ENCODE results near the gene HSP90AA1. TPM values are rescaled to one million over a fixed set of nuclear protein-coding genes. Genes with fewer than 3 reads are reported as not detected.

The HSP90AA1 gene
- total RNA-seq, 2 experiments from 2014 or later, result 451 to 462 TPM

- no peaks in the 10 kb centered on the region for H3K27me3 ChIP-seq (ENCODE audit: control insufficient read depth in 1 of 2, insufficient read depth in 2 of 2, low read length in 2 of 2)
- H3K27ac ChIP-seq (ENCODE audit: low read depth in 1 of 2, low read length in 2 of 2), result no peak overlapping the region
- H3K9me3 ChIP-seq (ENCODE audit: control insufficient read depth in 1 of 2, insufficient read depth in 1 of 2, low read length in 2 of 2), result no peaks in the 10 kb centered on the region
- no peaks in the 10 kb centered on the region for H3K4me1 ChIP-seq (ENCODE audit: insufficient read depth, low read length)
- no peaks in the 10 kb centered on the region for H3K9me3 Mint-ChIP-seq
- no peak overlapping the region for H3K4me3 ChIP-seq (ENCODE audit: low read length)
- DNase-seq (no peak), ATAC-seq (ENCODE audit: poor library complexity) (no peak)
- CTCF ChIA-PET, result no interaction called here
- H3K36me3 ChIP-seq (ENCODE audit: insufficient read depth, low read length), result peaks cover 94% of the 10 kb centered on the region
- POLR2A ChIA-PET, result no interaction called here
- no peaks in the 10 kb centered on the region for H3K4me1 Mint-ChIP-seq (ENCODE audit: low read depth)
- H3K4me3 Mint-ChIP-seq, result no peak overlapping the region
- H3K36me3 Mint-ChIP-seq (ENCODE audit: low read depth), result peaks cover 89% of the 10 kb centered on the region
- no peak for TF ChIP-seq CTCF (IDR thresholded peaks at IDR 0.05)
- no peaks in the 10 kb centered on the region for H3K27me3 Mint-ChIP-seq
- no peak overlapping the region for H3K27ac Mint-ChIP-seq
- intact Hi-C loops (cut with DNase I, micrococcal nuclease), result loop anchor here in 1 of 2 experiments (10.0 kb wide), 1 partner anchor 52 kb away; the partner anchor contains the start of gene HSP90AA1
Measured at GRCh38 chr14:102033241-102033640, 53.6 kb downstream of the HSP90AA1 start.

Other genes with a start within 250 kb of the HSP90AA1 start
- 100 to 1,000 TPM; 286 to 293 TPM for gene DYNC1H1, start 122.5 kb downstream of the HSP90AA1 start, total RNA-seq
- gene WDR20, start 52.9 kb upstream of the HSP90AA1 start, total RNA-seq, result 10 to 100 TPM; 40.1 to 41.2 TPM
- gene MOK, start 218.1 kb upstream of the HSP90AA1 start, total RNA-seq, result 1 to 10 TPM; 2.3 to 2.5 TPM
- 10 to 100 TPM; 25.4 to 28.1 TPM for gene ZNF839, start 232.7 kb upstream of the HSP90AA1 start, total RNA-seq

All from CD4-positive, alpha-beta T cell (primary cell).